GM18498 (cell line): Measurements from ENCODE around the gene SORBS1.

Experiments
- ATAC-seq: cut with Tn5 transposase; IDR thresholded peaks from one replicate; pipeline ENCODE4 v1.9.1; 2021; ENCODE audit warnings: mild to moderate bottlenecking, moderate library complexity; ENCODE audit not compliant: unreplicated experiment

SORBS1 gene

DNA sequence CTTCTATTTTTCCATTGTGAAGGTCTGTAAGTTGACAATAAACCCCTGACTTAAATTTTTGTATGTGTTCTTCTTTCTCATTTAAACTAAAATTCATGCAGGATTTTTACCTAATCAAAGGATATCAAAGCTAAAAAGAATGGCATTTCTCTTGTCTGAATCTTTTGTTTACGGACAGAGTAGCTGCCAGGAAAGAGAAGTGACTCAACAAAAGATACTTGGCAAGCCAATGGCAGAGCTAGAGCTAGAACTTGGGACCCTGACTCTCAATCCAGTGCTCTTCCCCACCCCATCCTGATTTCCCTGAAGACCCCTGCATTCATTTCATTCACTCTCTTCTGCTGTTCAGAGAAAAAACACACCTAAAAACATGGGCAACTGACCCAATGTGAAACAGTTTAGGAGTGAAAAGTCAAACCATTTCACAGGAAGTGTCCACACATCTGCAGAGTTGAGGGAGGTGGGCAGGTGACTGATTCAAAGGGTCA lies 230.2 kb downstream of the SORBS1 start:
- no peak for ATAC-seq

DNA sequence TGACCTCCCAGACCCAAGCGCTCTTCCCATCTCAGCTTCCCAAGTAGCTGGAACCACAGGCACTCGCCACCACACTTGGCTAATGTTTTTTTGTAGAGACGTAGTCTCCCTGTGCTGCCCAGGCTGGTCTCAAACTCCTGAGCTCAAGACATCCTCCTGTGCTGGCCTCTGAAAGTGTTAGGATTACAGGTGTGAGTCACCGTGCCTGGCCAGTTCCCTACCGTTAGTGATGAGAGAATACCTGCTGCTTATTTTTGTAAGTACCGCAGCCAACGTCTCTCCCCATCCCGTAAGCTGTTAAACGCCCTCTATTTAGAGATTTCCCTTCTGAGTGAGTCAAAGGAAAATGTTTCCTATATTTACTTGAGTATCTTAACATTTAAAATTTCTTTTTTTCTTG lies 231.9 kb downstream of the SORBS1 start:
- no peak for ATAC-seq

DNA sequence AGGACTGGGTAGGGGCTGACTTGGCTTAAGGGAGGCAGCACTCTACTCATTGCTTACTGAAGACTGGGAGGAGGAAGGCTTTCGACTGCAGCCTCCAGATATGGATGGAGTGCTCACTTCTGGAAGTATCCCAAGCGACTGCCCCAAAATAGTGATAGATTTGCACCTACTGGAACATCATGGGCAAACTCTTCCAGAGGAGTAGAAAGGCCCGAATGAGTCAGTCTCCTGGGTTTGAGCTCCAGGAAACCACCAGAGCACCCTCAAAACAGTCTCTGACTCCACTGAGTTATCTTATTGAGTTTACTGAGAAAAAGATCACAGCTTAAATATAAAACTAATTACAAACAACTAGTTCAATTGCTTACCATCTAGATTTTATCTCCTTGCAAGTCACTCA lies 233.2 kb downstream of the SORBS1 start:
- ATAC-seq = no peak

DNA sequence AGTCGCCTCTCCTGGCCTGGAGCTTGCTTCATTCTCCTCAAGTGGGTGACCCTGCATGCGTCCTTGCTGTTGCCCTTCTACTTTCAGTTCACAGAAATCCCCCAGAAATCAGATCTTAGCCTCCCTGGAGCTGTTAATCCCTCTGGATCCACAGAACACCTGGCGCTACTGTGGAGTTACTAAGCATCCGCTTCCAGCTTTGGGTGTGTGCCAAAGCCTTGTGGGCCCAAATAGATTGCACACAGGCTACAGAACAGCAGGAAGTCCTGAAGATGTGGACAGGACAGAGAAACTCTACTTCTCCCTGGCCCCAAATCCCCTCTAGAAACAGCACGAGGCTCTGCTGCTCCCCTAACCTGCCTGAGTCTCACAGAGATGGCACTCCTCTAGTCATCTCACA lies 233.8 kb downstream of the SORBS1 start:
- ATAC-seq = no peak

DNA sequence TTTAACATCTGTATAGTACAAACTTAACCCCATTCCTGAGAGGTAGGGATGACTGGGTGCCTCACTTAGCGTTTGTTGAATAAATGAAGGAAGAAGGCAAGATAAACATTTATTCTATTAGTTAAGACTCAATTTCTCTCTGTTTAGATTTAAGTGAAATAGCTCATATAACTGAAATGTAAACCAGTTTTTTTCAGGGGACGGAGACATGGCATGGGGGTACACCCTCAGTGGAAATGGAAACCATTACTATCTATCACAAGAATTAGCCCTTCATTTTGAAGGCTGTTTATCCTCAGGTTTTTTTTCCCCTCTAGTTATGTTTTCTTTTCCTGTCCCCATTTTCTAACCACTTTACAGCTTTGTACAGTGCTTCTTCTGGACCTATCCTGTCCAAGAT lies 234.8 kb downstream of the SORBS1 start:
- ATAC-seq = no peak

DNA sequence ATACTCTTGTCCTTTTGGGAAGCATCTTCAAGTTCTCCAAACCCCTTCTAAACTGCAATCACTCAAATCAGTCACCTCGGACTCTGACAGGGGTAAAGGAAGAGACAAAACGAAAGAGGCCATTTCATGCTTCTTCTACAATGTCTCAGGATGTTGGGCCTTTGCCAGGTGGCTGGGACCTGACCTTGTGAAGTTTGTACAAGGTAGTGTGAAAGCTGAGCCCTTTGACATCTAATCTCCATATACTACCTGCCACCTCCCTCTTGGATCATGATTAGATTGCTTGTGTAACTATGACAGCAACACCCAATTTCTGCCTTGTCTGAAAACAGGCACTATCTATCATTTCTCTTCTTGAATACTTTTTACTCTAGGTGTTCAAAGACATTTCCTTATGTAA lies 235.3 kb downstream of the SORBS1 start:
- ATAC-seq = no peak

DNA sequence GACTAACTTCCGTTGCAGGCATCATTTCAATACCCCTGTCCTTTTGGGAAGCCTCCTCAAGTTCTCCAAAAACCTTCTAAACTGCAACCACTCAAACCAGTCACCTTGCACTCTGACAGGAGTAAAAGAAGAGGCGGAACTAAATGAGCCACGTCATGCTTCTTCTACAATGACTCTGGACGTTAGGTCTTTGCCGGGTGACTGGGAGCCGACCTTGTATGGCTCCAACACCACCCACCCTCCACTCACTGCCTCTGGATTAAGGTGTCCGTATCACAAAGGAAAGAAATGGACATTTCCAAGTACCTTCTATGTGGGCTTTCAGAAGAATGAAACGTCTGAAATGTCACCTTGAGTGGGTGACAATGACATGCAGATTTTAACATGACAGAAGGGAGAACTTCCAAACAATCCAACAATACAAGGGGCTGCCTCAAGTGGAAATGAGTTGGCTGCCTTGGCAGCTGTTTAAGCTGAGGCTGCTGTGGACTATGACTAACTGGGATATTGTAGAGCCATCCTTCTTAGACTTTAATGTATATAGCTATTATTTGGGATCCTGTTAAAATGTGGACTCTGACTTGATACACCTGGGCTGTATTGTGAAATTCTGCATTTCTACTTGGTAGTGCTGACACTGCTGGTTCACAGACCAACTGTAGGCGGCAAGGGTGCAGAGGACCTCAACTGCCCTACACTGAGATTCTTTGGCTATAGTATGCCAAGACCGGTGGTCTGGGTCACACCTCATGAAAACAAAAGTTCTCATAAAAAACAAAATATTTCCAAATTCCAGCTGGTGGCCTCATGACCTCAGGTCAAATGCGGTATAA lies 236.5 kb downstream of the SORBS1 start:
- no peak for ATAC-seq

DNA sequence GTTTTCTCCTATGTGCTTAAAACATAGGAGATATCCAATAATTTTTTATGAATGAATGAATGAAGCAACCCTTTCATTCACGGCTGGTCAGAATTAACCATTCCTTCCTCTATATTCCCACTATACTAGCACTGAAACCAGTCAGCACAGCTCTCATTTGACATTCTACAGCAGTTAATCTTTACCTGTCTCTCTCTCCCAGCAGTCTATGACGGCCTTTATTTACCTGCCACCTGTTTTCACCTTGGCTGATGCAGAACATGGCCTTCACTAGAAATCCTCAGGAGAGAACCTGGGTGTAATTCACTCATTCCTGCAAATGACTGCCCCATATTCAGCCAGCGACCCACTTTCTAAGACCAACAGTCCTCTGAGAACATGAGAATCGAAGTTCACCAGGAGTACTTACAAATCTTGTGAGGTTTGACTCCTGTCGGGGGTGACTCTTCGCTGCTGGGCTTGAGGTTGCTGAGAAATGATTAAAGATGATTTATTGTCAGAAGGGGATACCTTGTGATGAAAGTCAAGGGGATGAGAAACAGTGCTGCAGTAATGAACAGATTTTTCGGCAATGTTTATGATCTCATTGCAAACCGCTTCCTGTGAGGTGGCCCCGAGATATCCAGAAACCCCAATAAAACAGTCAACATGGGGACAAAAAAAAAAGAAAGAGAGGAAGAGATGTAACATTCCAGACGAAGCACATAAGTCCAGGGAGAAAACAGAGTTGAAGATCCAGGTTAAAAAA lies 239.4 kb downstream of the SORBS1 start:
- no peak for ATAC-seq

DNA sequence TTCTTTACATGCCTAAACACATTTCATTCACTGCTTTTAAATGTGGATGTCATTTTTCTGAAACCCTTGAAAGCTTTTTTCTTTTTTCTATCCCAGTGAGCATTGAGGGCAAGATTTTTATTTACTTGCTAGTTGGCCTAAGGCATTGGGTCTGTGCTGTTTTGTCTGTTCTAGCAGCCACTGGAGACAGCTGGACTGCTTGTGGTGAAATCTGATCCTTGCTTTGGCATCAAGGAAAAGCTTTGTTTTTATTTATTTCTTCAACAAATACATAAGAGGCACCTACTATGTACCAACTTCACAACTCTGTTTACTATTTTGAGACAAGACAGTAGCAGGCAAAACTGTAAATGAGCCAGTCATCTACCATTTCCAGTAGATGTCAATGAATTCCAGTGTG lies 241.9 kb downstream of the SORBS1 start:
- no peak for ATAC-seq

DNA sequence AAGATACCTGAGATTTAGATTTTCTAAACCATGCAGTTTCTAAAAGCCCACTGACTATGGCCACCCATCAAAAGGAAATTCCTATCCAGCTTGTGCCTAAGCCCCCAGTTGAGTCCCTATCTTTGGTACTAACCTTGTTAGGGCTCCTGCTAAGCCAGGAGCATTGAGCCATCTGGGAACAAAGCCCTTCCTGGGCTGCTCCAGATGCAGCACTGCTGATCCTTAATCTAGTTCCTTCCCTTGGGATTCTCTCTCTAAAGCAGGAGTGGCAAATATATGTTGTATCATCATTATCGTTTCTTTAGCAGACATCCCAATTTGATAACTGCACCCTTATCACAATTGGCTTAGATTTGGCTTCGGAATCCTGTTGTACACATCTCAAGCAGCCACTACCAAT lies 245.7 kb downstream of the SORBS1 start:
- ATAC-seq = no peak

DNA sequence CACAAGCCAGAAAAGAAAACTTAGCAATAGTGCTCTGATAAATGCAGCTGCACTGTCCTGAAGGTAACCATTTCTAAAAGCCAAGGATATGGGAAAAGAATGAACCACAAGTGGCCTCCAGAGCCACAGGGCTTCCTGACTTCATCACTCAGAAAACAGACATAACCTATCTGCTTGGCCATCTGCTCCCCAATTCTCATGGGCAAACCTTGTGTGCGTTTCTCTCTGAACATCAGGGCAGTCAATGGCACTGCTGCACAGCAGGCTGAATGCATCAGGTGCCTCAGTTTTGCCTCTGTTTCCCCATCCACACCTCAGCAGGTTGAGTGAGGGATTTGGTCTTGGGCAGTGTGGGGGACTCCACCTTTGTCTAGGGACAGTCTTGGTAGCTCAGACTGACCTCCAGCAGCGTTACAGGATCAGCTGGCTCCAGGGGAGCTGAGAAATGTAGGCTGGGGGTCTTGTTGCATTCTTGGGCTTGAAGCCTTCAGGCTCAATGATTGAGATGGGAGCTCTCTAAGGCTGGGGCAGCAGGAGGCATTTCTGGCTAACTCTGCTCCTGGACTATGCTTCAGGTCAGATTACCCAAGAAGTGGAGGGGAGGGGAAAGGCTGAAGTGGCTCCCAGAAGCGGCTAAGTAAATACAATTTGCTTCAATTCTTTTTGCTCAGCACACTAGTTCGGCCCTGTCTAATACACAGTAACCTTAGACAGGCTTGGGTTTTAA lies 246.8 kb downstream of the SORBS1 start:
- no peak for ATAC-seq

DNA sequence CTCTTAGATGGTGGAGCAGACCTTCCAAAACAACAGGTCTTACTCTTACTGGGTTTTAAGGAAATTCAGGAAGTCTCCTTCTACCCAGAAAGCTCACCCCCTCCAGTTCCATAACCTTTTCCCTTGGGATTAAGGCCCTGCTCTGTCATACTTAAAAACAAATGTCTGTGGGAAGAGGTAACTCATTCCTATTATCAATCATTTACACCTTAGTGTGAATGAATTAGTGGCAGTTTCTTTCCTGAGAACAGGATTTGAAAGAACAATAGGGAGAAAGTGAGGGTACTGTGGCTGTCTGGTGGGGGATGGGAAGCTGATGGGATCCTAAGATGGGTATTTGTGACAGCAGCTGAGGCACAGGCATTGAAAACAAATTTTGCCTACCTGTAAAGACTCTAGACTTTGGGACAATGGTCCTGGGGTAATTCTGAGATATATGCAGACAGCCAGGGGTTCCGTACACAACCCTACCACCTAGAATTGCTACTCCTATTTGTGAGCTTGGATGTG lies 248.1 kb downstream of the SORBS1 start:
- ATAC-seq = no peak

DNA sequence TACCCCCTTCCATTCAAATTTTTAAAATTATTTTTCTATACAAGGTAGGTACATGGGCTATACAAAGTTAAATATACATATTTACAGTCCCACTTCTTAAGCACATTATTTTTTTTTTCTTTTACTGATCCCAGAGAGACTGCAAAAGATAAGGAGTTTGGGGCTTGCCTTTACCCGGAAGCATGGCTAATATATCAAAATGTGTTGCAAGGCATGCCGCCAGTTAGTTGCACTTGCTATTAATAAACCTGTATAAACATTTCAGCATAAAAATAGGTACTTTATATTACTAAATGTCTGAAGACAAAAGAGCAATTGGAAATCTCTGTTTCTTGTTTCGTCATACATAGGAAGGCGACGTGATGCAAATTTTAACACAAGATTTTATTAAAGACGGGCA lies 248.9 kb downstream of the SORBS1 start:
- ATAC-seq = no peak

DNA sequence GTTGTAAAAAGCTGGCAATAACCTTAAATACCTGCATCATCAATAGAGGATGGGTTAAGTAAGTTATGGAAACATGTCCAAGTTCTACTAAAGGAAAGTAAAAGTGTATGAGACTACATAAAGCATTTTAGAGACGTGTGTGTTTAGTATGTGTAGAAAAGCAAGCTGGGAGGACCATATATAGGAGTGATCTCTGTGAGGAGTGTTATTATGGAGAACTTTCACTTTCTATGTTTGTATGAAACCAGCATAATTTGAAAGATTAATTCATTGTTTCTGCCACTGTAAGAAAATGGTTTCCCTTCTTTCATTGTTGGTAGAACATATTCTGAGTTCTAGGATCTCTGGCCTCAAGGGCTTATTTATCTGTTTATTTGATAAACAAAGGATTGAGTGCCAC lies 251.2 kb downstream of the SORBS1 start:
- peak; percentile 66 for ATAC-seq

DNA sequence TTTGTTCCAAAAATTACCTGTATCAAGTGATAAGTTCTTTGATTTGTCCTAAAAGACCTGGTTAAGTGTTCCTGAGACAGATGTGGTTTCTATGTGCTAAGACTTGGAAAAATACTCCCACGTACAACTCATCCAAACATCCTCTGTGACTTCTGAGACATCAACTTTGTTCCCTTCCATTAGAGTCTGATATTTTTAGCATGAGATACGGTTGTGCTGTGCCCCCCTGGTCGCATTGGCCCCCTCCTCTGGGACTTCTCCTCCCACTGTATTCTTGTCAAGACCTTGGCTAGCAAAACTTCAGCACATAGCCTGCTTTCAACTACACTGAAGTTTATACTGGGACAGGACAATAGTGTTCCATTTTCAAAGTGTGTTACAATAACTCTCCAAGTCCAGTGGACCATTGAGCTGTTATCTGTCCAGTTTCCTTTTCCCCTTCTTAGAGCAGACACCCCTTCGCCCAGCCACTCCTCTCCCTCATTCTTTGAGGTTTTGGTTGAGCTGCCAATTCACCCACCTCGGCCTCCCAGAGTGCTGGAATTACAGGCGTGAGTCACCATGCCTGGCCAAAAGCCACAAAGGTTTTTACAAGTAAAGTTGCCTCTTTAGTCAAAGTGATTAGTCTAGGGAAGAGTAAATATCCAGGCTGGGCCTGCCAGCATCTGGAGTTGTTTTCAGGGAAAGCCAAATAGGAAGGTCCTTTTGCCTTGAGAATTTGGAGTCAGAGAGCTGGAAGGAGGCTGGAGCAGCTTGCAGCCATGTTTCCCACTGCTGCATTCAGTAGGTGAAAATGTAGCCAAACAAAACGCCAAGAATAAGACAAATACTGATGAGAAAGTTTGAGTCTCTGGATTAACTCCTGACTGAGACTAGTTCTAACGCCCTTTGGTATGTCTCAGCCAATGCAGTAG lies 252.5 kb downstream of the SORBS1 start:
- ATAC-seq = no peak

DNA sequence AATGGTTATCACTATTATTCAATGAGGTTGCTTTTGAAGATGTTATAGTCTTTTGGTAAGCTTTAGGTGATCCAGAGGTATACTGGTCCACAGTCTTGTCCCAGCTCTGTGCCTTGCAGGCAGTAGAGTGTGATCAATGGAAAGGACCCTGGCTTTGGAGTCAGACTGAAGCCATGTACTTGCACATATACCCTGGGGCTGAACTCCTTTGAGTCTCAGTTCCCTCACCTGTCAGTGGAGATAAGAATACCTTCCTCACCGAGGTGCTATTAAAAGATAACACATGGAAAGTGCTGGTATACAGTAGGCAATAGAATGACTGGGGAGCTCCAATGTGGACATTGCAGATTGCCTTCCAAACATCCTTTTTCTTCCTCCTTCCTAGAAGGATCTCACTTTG lies 254.3 kb downstream of the SORBS1 start:
- ATAC-seq = no peak

DNA sequence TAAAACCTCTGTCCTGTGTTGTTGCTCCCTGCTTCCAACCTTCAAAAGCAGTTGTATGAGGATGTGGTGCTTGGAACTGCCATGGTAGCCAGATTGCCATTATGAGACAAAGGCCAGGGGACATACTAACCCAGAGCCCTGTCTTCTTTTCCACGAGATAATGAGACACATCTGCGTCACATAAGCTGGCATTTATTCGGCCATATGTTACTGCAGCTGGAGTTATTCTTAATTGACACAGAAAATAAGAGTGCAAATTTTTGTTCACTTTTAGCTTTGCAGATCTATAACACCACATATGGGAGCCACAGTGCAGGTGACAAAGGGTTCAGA lies 254.9 kb downstream of the SORBS1 start:
- ATAC-seq = no peak

DNA sequence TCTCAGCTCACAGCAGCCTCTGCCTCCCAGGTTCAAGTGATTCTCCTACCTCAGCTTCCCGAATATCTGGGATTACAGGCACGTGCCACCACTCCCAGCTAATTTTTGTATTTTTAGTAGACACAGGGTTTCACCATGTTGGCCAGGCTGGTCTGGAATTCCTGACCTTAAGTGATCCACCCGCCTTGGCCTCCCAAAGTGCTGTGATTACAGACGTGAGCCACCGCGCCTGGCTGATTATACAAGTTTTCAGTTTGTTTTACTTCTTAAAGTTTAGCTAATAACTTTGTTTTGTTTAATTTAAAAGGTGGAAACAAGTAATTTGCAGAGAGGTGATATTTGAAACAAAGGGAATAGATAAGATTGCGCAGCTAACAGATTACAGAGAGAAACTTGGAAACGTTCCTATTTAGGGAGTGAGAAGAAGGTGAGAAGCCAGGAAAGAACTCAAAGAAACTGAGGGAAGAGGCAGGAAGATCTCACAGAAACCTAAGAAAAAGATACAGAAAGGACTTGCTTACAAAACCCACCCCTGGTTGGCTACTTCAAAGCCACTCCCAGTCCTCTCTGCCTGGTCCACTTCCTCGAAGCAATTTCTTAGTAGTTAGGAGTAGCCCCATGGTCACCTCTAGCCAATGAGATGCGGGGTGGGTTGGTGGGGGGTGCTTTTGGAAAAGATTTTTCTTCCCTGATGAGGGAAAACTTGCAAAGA lies 255.4 kb downstream of the SORBS1 start:
- no peak for ATAC-seq

DNA sequence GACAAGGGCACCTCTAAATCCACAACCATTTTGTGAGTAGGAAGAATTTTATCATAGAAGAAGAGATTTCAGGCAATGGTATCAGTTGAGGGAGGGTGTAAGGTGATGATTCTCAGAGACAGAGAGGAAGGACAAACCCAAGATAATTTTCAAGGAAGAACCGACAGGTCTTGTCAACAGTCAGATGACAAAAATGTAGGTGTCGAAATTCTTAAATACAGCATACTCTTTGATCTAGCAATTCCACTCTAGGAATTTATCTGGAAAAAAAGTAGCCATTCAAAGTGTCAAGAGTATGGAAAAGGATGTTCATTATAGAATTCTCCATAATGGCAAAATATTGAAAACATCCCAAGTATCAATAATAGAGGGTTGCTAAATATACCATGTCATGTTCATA lies 256.2 kb downstream of the SORBS1 start:
- ATAC-seq = no peak

DNA sequence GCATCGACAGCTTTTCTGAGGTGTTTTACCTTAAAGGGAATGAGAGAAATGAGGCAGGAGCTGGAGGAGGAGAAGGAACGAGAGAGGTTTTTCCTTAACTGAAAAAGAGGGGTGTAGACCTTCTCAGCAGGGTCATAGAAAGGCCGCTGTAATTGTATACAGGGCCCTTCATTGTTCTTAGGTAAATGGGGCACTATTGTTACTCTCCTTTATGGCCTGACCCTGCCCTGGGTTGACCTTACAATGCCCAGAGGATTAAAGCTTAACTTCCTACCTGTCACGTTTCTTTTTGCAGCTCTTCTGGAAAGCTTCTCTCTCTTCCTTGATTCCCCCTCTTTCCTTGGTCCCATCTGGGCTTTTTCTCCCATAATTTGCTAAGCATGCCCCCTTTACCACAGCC lies 256.7 kb downstream of the SORBS1 start:
- no peak for ATAC-seq
